Measurements from ENCODE around the gene DDX39B. TPM values are rescaled to one million over a fixed set of nuclear protein-coding genes. Genes with fewer than 3 reads are reported as not detected.
A peak's percentile ranks its signal among the peaks of the same experiment; 100 is the strongest.

DDX39B gene
- total and polyA plus RNA-seq, 9 of the 15 experiments (the other 6 are each of a cell fraction or from before 2014, with no cell fraction given), result 479 to 869 (median 592) TPM

DNA sequence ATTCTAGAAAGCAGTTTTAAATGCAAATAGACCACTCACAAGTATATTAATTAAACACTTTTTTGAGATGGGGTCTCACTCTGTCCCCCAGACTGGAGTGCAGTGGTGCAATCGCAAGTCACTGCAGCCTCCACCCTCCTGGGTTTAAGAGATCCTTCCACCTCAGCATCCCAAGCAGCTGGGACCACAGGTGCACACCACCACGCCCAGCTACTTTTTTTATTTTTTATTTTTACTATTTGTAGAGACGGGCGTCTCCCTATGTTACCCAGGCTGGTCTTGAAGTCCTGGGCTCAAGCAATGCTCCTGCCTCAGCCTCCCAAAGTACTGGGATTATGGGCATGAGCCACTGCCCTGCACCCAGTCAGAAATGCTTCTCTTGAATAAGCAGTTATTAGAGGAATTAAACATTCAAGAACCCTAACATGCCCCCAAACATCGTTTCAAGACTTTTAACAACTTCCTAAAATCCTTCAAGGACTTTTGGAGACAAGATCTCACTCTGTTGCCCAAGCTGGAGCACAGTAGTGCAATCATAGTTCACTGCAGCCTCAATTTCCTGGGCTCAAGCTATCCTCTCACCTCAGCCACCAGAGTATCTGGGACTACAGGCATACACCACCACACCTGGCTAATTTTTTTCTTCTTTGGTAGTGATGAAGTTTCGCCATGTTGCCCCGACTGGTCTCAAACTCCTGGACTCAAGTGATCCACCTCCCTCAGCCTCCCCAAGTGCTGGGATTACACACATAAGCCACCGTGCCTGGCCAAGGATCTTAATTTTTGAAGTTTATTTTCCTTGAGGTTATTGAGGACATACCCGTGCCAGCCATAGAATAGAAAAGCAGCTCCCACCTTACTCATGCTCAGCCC lies 9.8 kb downstream of the DDX39B start (continued):
- TF ChIP-seq CCNT2 (IDR thresholded peaks at IDR 0.05; ENCODE audit: borderline replicate concordance, extremely low read depth, insufficient read length, low read depth, low read length), result no peak
- TF ChIP-seq ZKSCAN1 (IDR thresholded peaks at IDR 0.05; ENCODE audit: low read depth, low read length), result no peak
- 0 out of 2 replicates have a peak, but pooled peaks have one; percentile 34 for TF ChIP-seq MYNN (IDR thresholded peaks at IDR 0.05)
- TF ChIP-seq MYNN (CRISPR knock-in tag; IDR thresholded peaks at IDR 0.05), result no peak
- TF ChIP-seq ZNF717 (CRISPR knock-in tag; IDR thresholded peaks at IDR 0.05), result no peak
- TF ChIP-seq MCM2 (IDR thresholded peaks at IDR 0.05; ENCODE audit: low read depth), result no peak
- no peak for TF ChIP-seq FOXJ3 (CRISPR knock-in tag; IDR thresholded peaks at IDR 0.05)
- TF ChIP-seq, protein P1, sequence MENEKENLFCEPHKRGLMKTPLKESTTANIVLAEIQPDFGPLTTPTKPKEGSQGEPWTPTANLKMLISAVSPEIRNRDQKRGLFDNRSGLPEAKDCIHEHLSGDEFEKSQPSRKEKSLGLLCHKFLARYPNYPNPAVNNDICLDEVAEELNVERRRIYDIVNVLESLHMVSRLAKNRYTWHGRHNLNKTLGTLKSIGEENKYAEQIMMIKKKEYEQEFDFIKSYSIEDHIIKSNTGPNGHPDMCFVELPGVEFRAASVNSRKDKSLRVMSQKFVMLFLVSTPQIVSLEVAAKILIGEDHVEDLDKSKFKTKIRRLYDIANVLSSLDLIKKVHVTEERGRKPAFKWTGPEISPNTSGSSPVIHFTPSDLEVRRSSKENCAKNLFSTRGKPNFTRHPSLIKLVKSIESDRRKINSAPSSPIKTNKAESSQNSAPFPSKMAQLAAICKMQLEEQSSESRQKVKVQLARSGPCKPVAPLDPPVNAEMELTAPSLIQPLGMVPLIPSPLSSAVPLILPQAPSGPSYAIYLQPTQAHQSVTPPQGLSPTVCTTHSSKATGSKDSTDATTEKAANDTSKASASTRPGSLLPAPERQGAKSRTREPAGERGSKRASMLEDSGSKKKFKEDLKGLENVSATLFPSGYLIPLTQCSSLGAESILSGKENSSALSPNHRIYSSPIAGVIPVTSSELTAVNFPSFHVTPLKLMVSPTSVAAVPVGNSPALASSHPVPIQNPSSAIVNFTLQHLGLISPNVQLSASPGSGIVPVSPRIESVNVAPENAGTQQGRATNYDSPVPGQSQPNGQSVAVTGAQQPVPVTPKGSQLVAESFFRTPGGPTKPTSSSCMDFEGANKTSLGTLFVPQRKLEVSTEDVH (IDR thresholded peaks at IDR 0.05; ENCODE audit: low read depth, partially characterized antibody), result peak; percentile 68
- no peak for TF ChIP-seq HNRNPLL (IDR thresholded peaks at IDR 0.05; ENCODE audit: low read depth, low read length, poor library complexity, severe bottlenecking)
- peak; percentile 60 for TF ChIP-seq RBFOX2 (IDR thresholded peaks at IDR 0.05; ENCODE audit: low read depth, low read length)
- no peak for TF ChIP-seq ZNF699 (CRISPR knock-in tag; IDR thresholded peaks at IDR 0.05; ENCODE audit: insufficient replicate concordance)
- TF ChIP-seq POLR3A (IDR thresholded peaks at IDR 0.05; ENCODE audit: borderline replicate concordance, extremely low read depth, insufficient read depth, insufficient read length), result no peak
- TF ChIP-seq CREB5 (CRISPR knock-in tag; IDR thresholded peaks at IDR 0.05), result no peak
- TF ChIP-seq PATZ1 (CRISPR knock-in tag; IDR thresholded peaks at IDR 0.05; ENCODE audit: borderline replicate concordance), result 0 out of 2 replicates have a peak, but pooled peaks have one; percentile 33
- no peak for TF ChIP-seq SAP30 (IDR thresholded peaks at IDR 0.05; ENCODE audit: borderline replicate concordance, insufficient read depth, low read depth, low read length, poor library complexity, severe bottlenecking)
- 0 out of 2 replicates have a peak, but pooled peaks have one; percentile 28 for TF ChIP-seq OTX1 (CRISPR knock-in tag; IDR thresholded peaks at IDR 0.05)
- TF ChIP-seq SUPT5H (IDR thresholded peaks at IDR 0.05), result peak; percentile 79
- TF ChIP-seq ZNF324 (CRISPR knock-in tag; IDR thresholded peaks at IDR 0.05), result no peak
- TF ChIP-seq GABPB2 (CRISPR knock-in tag; conservative IDR thresholded peaks at IDR 0.05), result no peak
- peak; percentile 75; the same call in 1 of the 2 replicates for TF ChIP-seq ILF3 (IDR thresholded peaks at IDR 0.05; ENCODE audit: borderline replicate concordance)
